ENCODE measurements around the gene SBSN.

The SBSN gene

GRCh38 chr19:35518313-35518712 lies 9.8 kb downstream of the SBSN start:
- no peak for DNase-seq
- Histone ChIP-seq H3K4me1 (peaks cover 0 to 4% (median 0%) of the 10 kb centered on the region in 4 donors), H3K4me3 (no peak overlapping the region), H3K27me3 (peaks cover 0 to 26% of the 10 kb centered on the region in 2 donors), H3K36me3 (no peaks in the 10 kb centered on the region), H3K27ac (no peak overlapping the region), H3K9me3 (no peaks in the 10 kb centered on the region)
- no peak for TF ChIP-seq CTCF (IDR thresholded peaks at IDR 0.05)
- intact Hi-C loops (cut with DNase I; ENCODE audit: low total_unique reads): no loop called here

- DNase-seq: no peak
- Histone ChIP-seq H3K27me3 (peaks cover 0 to 36% of the 10 kb centered on the region in 2 donors), H3K36me3 (no peaks in the 10 kb centered on the region), H3K27ac (no peak overlapping the region), H3K4me1 (peaks cover 0 to 4% (median 0%) of the 10 kb centered on the region in 4 donors), H3K4me3 (no peak overlapping the region), H3K9me3 (no peaks in the 10 kb centered on the region)
- intact Hi-C loops (cut with DNase I; ENCODE audit: low total_unique reads): no loop called here
- TF ChIP-seq CTCF (IDR thresholded peaks at IDR 0.05): no peak
Measured at GRCh38 chr19:35517342-35517741, 10.8 kb downstream of the SBSN start.

GRCh38 chr19:35516310-35516709 lies 11.8 kb downstream of the SBSN start:
- Histone ChIP-seq H3K36me3 (no peaks in the 10 kb centered on the region), H3K27me3 (peaks cover 0 to 42% of the 10 kb centered on the region in 2 donors), H3K4me3 (no peak overlapping the region), H3K27ac (no peak overlapping the region), H3K4me1 (peaks cover 0 to 4% (median 0%) of the 10 kb centered on the region in 4 donors), H3K9me3 (no peaks in the 10 kb centered on the region)
- DNase-seq: no peak
- intact Hi-C loops (cut with DNase I; ENCODE audit: low total_unique reads): no loop called here
- no peak for TF ChIP-seq CTCF (IDR thresholded peaks at IDR 0.05)

GRCh38 chr19:35514282-35514809 lies 13.8 kb downstream of the SBSN start:
- Histone ChIP-seq H3K36me3 (no peaks in the 10 kb centered on the region), H3K4me3 (no peak overlapping the region), H3K27me3 (peaks cover 0 to 47% of the 10 kb centered on the region in 2 donors), H3K27ac (no peak overlapping the region), H3K9me3 (no peaks in the 10 kb centered on the region), H3K4me1 (peaks cover 0 to 16% (median 7%) of the 10 kb centered on the region in 4 donors)
- intact Hi-C loops (cut with DNase I; ENCODE audit: low total_unique reads): no loop called here
- DNase-seq: no peak
- no peak for TF ChIP-seq CTCF (IDR thresholded peaks at IDR 0.05)

- no peak for DNase-seq
- TF ChIP-seq CTCF (IDR thresholded peaks at IDR 0.05): no peak
- H3K27me3 ChIP-seq: peaks cover 0 to 44% of the 10 kb centered on the region in 2 donors
- intact Hi-C loops (cut with DNase I; ENCODE audit: low total_unique reads): no loop called here
- H3K27ac ChIP-seq: no peak within 1 kb of the TSS
- H3K4me1 ChIP-seq: peaks cover 0 to 20% (median 8%) of the 10 kb centered on the region in 4 donors
- no peaks in the 10 kb centered on the region for H3K9me3 ChIP-seq
- no peaks in the 10 kb centered on the region for H3K36me3 ChIP-seq
- H3K4me3 ChIP-seq: no peak within 1 kb of the TSS
Measured at GRCh38 chr19:35513628-35514281, 14.4 kb downstream of the SBSN start, which contains the start of gene DMKN. TSS of gene DMKN (minus strand) at chr19:35513649. CDS start at chr19:35513475, 174 bp downstream.

All from tibial artery (tissue), 4 donors.